Liver (tissue), 9 donors: ENCODE results near the gene ERC2. TPM values are rescaled to one million over a fixed set of nuclear protein-coding genes. Genes with fewer than 3 reads are reported as not detected.

Source experiments
- DNase-seq: peaks from one replicate; pipeline ENCODE4 v3.0.0-alpha.2; 2017; ENCODE audit warnings: low spot score
- H3K27ac ChIP-seq, 2 donors: one replicate each; pipeline ENCODE4 v1.7.0; 2013; ENCODE audit warnings: inconsistent platforms in 2 of 2, low read length in 2 of 2, control low read depth in 1 of 2, low read depth in 1 of 2, mild to moderate bottlenecking in 1 of 2
- H3K27me3 ChIP-seq, 4 donors: one replicate each; pipeline versions ENCODE4 v1.6.1 to v1.7.0; 2013; ENCODE audit warnings: low read length in 3 of 4, inconsistent platforms in 1 of 4, mild to moderate bottlenecking in 1 of 4, moderate library complexity in 1 of 4; ENCODE audit not compliant: control insufficient read depth in 4 of 4, insufficient read depth in 4 of 4
- H3K36me3 ChIP-seq, 4 donors: one replicate each; pipeline versions ENCODE4 v1.6.1 to v1.7.0; 2013; ENCODE audit warnings: low read length in 3 of 4, mild to moderate bottlenecking in 3 of 4, low read depth in 1 of 4, moderate library complexity in 1 of 4; ENCODE audit not compliant: control insufficient read depth in 4 of 4, insufficient read depth in 3 of 4
- H3K4me1 ChIP-seq, 4 donors: one replicate each; pipeline versions ENCODE4 v1.6.1 to v1.7.0; 2013; ENCODE audit warnings: low read length in 3 of 4, mild to moderate bottlenecking in 3 of 4, moderate library complexity in 1 of 4; ENCODE audit not compliant: control insufficient read depth in 4 of 4, insufficient read depth in 4 of 4
- H3K4me3 ChIP-seq, 3 donors: one replicate each; pipeline versions ENCODE4 v1.6.1 to v1.7.0; 2013; ENCODE audit warnings: low read length in 3 of 3, control low read depth in 1 of 3, low read depth in 1 of 3, mild to moderate bottlenecking in 1 of 3
- H3K9ac ChIP-seq, 2 donors: one replicate each; pipeline ENCODE4 v1.7.0; 2013; ENCODE audit warnings: low read length in 2 of 2, mild to moderate bottlenecking in 2 of 2, moderate library complexity in 2 of 2, control low read depth in 1 of 2, low read depth in 1 of 2
- H3K9me3 ChIP-seq, 4 donors: one replicate each; pipeline versions ENCODE4 v1.6.1 to v1.7.0; 2013; ENCODE audit warnings: low read length in 3 of 4; ENCODE audit not compliant: control insufficient read depth in 4 of 4
- ATF3 ChIP-seq: IDR thresholded peaks from 2 replicates; pipeline ENCODE4 v1.6.1; 2016; ENCODE audit warnings: antibody characterized with exemption
- CTCF ChIP-seq: fragments of 150-350 bp; IDR thresholded peaks from 2 replicates; pipeline ENCODE4 v1.5.1; 2017; ENCODE audit warnings: improper control_type of control experiment, low read depth, low read length; ENCODE audit not compliant: missing input control
- EGR1 ChIP-seq, 2 donors: IDR thresholded peaks; 2 replicates each; pipeline ENCODE4 v1.6.1; 2016 to 2018; ENCODE audit warnings: antibody characterized with exemption in 2 of 2, low read depth in 2 of 2
- FOXA1 ChIP-seq: IDR thresholded peaks from 2 replicates; pipeline ENCODE4 v1.6.1; 2016; ENCODE audit warnings: antibody characterized with exemption
- GABPA ChIP-seq, 2 donors: IDR thresholded peaks in 1 of 2; conservative IDR thresholded peaks in 1 of 2; 2 replicates each; pipeline ENCODE4 v1.6.1; 2016; ENCODE audit warnings: antibody characterized with exemption in 2 of 2, mild to moderate bottlenecking in 1 of 2, moderate library complexity in 1 of 2
- HNF4A ChIP-seq, 2 donors: conservative IDR thresholded peaks; 2 replicates each; pipeline ENCODE4 v1.6.1; 2016; ENCODE audit warnings: antibody characterized with exemption in 2 of 2, mild to moderate bottlenecking in 2 of 2
- JUND ChIP-seq, 2 donors: IDR thresholded peaks; 2 replicates each; pipeline ENCODE4 v1.6.1; 2016; ENCODE audit warnings: antibody characterized with exemption in 2 of 2
- MAX ChIP-seq: IDR thresholded peaks from 2 replicates; pipeline ENCODE4 v1.6.1; 2016; ENCODE audit warnings: antibody characterized with exemption
- NR2F2 ChIP-seq: IDR thresholded peaks from 2 replicates; pipeline ENCODE4 v1.6.1; 2016; ENCODE audit warnings: antibody characterized with exemption
- REST ChIP-seq: IDR thresholded peaks from 2 replicates; pipeline ENCODE4 v1.6.1; 2016; ENCODE audit warnings: antibody characterized with exemption, mild to moderate bottlenecking
- RXRA ChIP-seq, 2 donors: IDR thresholded peaks; 2 replicates each; pipeline ENCODE4 v1.6.1; 2017 to 2018; ENCODE audit warnings: antibody characterized with exemption in 2 of 2, mild to moderate bottlenecking in 1 of 2
- TAF1 ChIP-seq: conservative IDR thresholded peaks from 2 replicates; pipeline ENCODE4 v1.6.1; 2016; ENCODE audit warnings: antibody characterized with exemption, mild to moderate bottlenecking
- ZBTB33 ChIP-seq: IDR thresholded peaks from 2 replicates; pipeline ENCODE4 v1.6.1; 2016; ENCODE audit warnings: antibody characterized with exemption
- WGBS: extraction: QIAGEN DNeasy Blood & Tissue Kit; methylation state at CpG from one replicate; pipeline ENCODE4 v1.1.7; 2013; 5-methylcytosine and 5-hydroxymethylcytosine counted together
- polyA plus RNA-seq, 2 donors: library from polyadenylated mRNA; stranded (reverse) in 1 of 2; unstranded in 1 of 2; fragments of 200-250 nt in 1 of 2; fragments of >200 nt in 1 of 2; fragmentation: Nextera tagmentation in 1 of 2; extraction: Ambion mirVana in 1 of 2; gene quantifications; one replicate each; pipeline versions ENCODE4 v1.2.1 to v1.2.3, GENCODE V29; 2013 to 2015
- total RNA-seq, 2 donors: library from RNA; depleted of rRNA; stranded (reverse); fragments of >200 nt; gene quantifications; one replicate each; pipeline ENCODE4 v1.2.3, GENCODE V29; 2014
- donor health status: healthy.
- donor health status: healthy.
- donor health status: healthy.
- donor health status: healthy.
- donor health status: healthy.

Gene ERC2
- total and polyA plus RNA-seq, 4 donors = 0.14 to 0.25 TPM; not detected in 2

GRCh38 chr3:56094170-56094569, 374.1 kb downstream of the ERC2 start:
- H3K4me1 ChIP-seq = no peaks in the 10 kb centered on the region
- H3K9ac ChIP-seq = no peak overlapping the region
- H3K27ac ChIP-seq = no peak overlapping the region
- peaks cover 0 to 9% (median 0%) of the 10 kb centered on the region in 4 donors for H3K27me3 ChIP-seq
- no peak overlapping the region for H3K4me3 ChIP-seq
- DNase-seq = no peak
- H3K9me3 ChIP-seq = no peaks in the 10 kb centered on the region
- no peaks in the 10 kb centered on the region for H3K36me3 ChIP-seq
- TF ChIP-seq HNF4A (conservative IDR thresholded peaks at IDR 0.05) (no peak), RXRA (IDR thresholded peaks at IDR 0.05) (no peak), REST (no peak), ZBTB33 (no peak)

GRCh38 chr3:56089739-56090138, 378.5 kb downstream of the ERC2 start:
- DNase-seq = no peak
- Histone ChIP-seq H3K9ac (no peak overlapping the region), H3K9me3 (no peaks in the 10 kb centered on the region), H3K27me3 (peaks cover 0 to 7% (median 2%) of the 10 kb centered on the region in 4 donors), H3K4me1 (no peaks in the 10 kb centered on the region), H3K4me3 (no peak overlapping the region), H3K36me3 (no peaks in the 10 kb centered on the region), H3K27ac (no peak overlapping the region)
- WGBS = 84% methylated on average over 2 of the region's 2 CpGs
- TF ChIP-seq EGR1 (IDR thresholded peaks at IDR 0.05; ENCODE audit: low read depth in 2 of 2) (no peak), RXRA (IDR thresholded peaks at IDR 0.05) (no peak), GABPA (IDR thresholded peaks at IDR 0.05 in 1 of 2, conservative IDR thresholded peaks at IDR 0.05 in 1 of 2) (no peak), MAX (no peak), CTCF (no peak), TAF1 (no peak), NR2F2 (no peak), JUND (IDR thresholded peaks at IDR 0.05) (no peak), ZBTB33 (no peak), ATF3 (no peak), HNF4A (conservative IDR thresholded peaks at IDR 0.05) (no peak), FOXA1 (no peak)
